Non-pigmented ciliary epithelial cell (primary cell): ENCODE data around the gene NDUFB3.
"Not testable (repeated sequence)": the region's sequence is repeated elsewhere in the genome, so short reads cannot be mapped to it uniquely, and the experiment has no call there.

ENCODE experiments used
- DNase-seq: peaks from one replicate; pipeline ENCODE4 v3.0.0-alpha.2; 2010; ENCODE audit warnings: low read depth

Gene NDUFB3

GRCh38 chr2:201071479-201072200, at the start of gene NDUFB3, which contains the start of gene HYCC2:
NDUFB3 (plus strand) TSS chr2:201072001; CDS start chr2:201078883, 6,882 bp downstream.
HYCC2 (minus strand) TSS chr2:201071671; CDS start chr2:201024009, 47,662 bp downstream.
- peak; percentile 75 for DNase-seq

DNA sequence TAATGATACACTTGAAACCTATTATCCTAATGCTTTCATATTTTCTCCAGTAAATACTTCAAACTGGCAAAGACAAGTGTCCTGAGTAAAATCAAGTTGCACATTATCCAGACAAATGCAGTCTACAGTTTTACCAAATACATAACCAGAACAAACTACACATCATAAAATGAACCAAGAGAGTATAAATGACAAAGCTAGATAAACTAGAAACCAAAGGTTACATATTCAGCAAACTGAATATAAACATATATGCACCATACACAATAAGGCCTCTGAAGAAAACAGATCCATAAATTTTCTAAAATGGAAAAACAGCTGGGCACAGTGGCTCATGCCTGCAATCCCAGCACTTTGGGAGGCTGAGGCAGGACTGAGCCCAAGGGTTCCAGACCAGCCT, 47.3 kb upstream of the NDUFB3 start:
- DNase-seq, result no peak

GRCh38 chr2:201034355-201034754, 37.4 kb upstream of the NDUFB3 start:
- not testable (repeated sequence) for DNase-seq

- DNase-seq, result not testable (repeated sequence)
Observed at GRCh38 chr2:201038361-201038760, 33.4 kb upstream of the NDUFB3 start.

- DNase-seq, result no peak
Observed at GRCh38 chr2:201038855-201039254, 32.9 kb upstream of the NDUFB3 start.

DNA sequence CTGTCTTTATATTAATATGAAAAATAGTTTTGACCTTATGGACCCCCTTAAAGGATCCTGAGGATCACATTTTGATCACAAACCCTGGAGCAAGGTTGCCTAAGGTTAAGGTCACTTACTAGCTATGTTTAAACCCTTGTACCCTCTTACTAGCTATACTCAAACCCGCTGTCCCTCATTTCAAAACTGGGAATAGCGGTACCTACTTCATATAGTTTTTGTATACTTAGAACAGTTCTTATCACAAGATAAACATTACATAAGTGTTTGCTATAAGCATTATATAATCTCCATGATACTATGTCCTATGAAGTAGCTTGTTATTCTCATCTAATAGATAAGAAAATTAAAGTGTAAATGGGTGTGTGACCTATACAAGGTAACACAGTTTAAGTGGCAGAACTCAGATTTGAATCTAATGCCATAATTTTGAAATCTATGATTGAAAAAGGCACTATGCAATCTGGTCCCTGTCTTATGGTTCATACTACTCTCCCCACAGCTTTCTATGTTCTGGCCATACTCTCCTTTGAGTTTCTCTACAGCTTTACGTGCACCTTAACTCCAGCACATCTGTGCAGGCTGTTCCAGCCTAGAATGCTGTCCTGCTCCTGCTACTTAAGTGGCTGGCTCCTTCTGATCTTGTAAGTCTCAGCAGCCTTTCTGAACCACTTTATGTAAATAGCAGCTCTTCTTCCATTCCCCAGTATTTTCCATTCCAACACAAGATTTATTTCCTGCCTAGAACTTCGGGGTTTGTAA, 30.8 kb upstream of the NDUFB3 start:
- no peak for DNase-seq

GRCh38 chr2:201042451-201042850, 29.4 kb upstream of the NDUFB3 start:
- not testable (repeated sequence) for DNase-seq

DNA sequence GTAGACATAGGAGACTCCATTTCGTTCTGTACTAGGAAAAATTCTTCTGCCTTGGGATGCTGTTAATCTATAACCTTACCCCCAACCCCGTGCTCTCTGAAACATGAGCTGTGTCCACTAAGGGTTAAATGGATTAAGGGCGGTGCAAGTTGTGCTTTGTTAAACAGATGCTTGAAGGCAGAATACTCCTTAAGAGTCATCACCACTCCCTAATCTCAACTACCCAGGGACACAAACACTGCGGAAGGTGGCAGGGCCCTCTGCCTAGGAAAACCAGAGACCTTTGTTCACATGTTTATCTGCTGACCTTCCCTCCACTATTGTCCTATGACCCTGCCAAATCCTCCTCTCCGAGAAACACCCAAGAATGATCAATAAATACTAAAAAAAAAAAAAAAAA, 28.8 kb upstream of the NDUFB3 start:
- DNase-seq, result not testable (repeated sequence)

GRCh38 chr2:201046881-201047280, 24.9 kb upstream of the NDUFB3 start:
- no peak for DNase-seq

- no peak for DNase-seq
Observed at GRCh38 chr2:201049455-201049854, 22.3 kb upstream of the NDUFB3 start.

GRCh38 chr2:201057087-201057521, 14.7 kb upstream of the NDUFB3 start:
- peak; percentile 9 for DNase-seq

- no peak for DNase-seq
Observed at GRCh38 chr2:201057715-201058248, 14.0 kb upstream of the NDUFB3 start.

GRCh38 chr2:201058914-201059313, 12.9 kb upstream of the NDUFB3 start:
- no peak for DNase-seq

DNA sequence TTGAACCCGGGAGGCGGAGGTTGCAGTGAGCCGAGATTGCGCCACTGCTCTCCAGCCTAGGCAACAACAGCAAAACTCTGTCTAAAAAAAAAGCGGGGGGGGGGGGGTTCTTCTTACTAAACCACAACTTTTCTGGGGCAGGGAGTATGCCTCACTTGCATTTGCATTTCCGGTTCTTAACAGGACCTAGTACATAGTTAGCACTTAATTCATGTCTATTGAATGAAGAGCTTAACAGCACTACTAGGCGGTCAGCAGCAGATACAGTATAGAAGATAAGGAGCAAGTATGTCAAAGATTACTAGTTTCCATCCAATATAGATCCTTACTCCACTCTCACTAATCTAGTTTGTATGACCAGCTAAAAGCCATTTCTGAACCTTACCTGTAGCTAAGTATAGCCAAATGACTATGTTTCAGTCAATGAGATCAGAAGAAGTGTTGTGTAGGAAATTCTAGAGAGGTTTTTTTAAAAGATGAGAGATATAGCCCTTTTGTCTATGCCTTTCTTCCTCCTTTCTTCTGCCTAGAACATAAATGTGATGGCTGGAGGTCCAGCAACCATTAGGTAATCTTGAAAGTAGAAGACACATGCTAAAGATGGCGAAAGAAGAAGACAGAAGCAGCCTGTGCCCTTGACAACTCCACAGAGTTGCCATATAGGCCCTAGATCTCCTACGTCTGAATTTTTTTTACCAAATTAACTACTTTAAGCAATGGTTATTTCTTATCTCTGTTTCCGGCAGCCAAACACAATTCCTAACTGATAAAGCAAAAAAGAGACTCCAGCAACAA, 11.6 kb upstream of the NDUFB3 start:
- DNase-seq, result no peak

DNA sequence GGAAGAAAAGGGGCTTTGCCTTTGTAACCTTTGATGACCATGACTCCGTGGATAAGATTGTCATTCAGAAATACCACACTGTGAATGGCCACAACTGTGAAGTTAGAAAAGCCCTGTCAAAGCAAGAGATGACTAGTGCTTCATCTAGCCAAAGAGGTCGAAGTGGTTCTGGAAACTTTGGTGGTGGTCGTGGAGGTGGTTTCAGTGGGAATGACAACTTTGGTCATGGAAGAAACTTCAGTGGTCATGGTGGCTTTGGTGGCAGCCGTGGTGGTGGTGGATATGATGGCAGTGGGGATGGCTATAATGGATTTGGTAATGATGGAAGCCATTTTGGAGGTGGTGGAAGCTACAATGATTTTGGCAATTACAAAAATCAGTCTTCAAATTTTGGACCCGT, 8.3 kb upstream of the NDUFB3 start:
- not testable (repeated sequence) for DNase-seq

GRCh38 chr2:201064797-201065329, 6.9 kb upstream of the NDUFB3 start:
- DNase-seq, result no peak

DNA sequence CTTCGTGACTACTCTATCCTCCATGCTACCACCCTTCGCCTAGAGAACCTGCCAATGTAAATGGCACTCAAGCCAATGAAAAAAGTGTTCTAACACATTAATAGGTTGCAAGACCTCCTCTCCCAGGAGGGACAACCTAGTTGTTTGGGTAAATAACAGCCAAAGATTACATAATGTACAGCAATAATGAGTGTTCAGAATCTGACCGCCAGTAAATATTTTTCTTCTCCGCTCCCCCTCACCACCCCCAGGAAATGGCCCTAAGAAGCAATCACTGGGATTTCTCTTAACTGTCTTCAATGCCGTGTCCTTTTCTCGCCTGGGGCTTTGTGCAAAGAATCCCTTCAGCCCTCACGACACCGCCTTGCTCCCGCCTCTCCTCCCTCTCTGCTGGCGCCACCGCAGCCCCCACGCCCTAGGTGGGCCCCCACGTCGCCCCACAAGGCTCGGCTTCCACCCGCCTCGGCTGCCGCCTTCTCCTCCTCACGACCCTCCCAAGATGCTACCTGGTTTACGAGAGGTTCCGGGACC, 788 bp upstream of the NDUFB3 start:
- DNase-seq, result no peak

DNA sequence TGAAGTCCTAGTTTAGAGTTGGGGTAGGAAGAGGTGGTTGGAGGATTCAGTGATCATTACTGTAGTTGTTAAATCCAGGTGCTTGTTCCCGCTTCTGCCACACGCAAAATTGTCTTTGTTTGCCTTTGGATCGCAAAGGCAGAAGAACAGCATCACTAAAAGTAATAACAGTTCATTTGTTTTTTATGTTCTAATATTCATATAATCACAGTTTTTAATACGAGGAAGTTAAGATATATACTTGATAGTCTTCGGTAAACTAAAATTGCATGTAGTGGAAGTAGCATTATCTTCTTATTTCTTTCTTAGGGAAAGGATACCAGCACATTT, 365 bp downstream of the NDUFB3 start:
- no peak for DNase-seq

- DNase-seq, result no peak
Observed at GRCh38 chr2:201073071-201073470, 1.3 kb downstream of the NDUFB3 start.

DNA sequence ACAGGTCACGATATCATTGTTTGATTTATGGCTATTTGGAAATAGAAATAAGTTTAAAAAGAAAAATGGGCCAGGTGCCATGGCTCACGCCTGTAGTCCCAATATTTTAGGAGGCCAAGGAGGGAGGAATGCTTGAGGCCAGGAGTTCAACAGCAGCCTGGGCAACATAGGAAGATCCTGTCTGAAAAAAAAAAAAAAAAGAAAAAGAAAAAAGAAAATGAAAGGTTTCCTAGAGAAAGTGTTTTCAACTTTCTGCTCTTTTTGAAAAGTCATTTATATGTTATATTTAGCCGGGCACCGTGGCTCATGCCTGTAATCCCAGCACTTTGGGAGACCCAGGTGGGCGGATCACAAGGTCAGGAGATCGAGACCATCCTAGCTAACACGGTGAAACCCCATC, 3.2 kb downstream of the NDUFB3 start:
- no peak for DNase-seq

DNA sequence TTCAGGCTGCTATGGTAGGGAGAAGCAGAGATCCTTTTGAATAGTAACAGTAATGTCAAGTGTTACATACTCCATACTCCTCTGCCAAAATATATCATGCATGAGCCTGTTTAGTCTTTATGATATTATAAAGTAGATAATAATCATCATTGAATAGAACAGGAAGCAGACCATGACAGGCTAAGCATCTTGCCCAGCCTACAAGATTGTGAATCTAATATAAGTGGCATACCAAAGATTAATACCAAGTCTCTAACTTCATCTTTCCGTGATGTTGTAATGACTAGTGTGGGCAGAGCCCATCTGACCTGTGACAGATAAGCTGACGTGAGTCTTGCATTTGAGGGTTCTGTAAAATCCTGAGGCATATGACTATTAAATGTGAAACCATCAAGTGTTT, 13.1 kb downstream of the NDUFB3 start:
- DNase-seq, result no peak

DNA sequence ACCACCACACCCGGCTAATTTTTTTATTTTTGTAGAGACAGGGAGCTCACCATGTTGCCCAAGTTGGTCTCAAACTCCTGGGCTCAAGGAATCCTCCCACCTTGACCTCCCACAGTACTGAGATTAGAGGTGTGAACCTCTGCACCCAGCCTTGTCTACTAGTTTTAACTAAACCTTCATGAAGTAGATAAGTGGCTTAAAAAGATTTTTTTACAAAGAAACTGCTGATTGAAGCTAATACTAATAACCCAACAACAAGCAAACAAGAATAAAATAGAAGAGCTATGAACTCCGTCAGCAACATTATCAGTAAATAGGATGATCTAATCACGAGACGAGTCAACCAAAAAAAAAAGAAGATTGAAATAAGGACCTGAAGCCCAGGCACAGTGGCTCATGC, 18.8 kb downstream of the NDUFB3 start:
- no peak for DNase-seq
